Spleen (tissue), 11 donors: ENCODE results near the gene TRPM8. TPM values are rescaled to one million over a fixed set of nuclear protein-coding genes. Genes with fewer than 3 reads are reported as not detected.
A peak's percentile ranks its signal among the peaks of the same experiment; 100 is the strongest.

Source experiments
- DNase-seq: peaks from one replicate; pipeline ENCODE4 v3.0.0-alpha.2; 2020
- H3K27ac ChIP-seq, 8 donors: fragments of 200-600 bp; sonication (generic) in 7 of 8; 1 replicate in 4 of 8; 2 replicates in 4 of 8; pipeline versions ENCODE4 v1.5.0 to v1.8.0; 2016 to 2021; ENCODE audit warnings: inconsistent platforms in 4 of 8, mild to moderate bottlenecking in 4 of 8, moderate library complexity in 1 of 8
- H3K27me3 ChIP-seq, 7 donors: fragments of 200-600 bp; sonication (generic) in 6 of 7; replicated peaks in 1 of 7; 1 replicate in 4 of 7; 2 replicates in 3 of 7; pipeline versions ENCODE4 v1.5.0 to v1.8.0; 2016 to 2021; ENCODE audit warnings: inconsistent platforms in 3 of 7, mild to moderate bottlenecking in 1 of 7
- H3K36me3 ChIP-seq, 6 donors: fragments of 200-600 bp; sonication (generic) in 5 of 6; 1 replicate in 4 of 6; 2 replicates in 2 of 6; pipeline versions ENCODE4 v1.5.0 to v1.8.0; 2016 to 2021; ENCODE audit warnings: inconsistent platforms in 2 of 6
- H3K4me1 ChIP-seq, 6 donors: fragments of 200-600 bp; sonication (generic) in 5 of 6; 1 replicate in 3 of 6; 2 replicates in 3 of 6; pipeline versions ENCODE4 v1.5.0 to v1.8.0; 2016 to 2021; ENCODE audit warnings: inconsistent platforms in 3 of 6
- H3K4me3 ChIP-seq, 8 donors: fragments of 200-600 bp; sonication (generic) in 7 of 8; 1 replicate in 4 of 8; 2 replicates in 4 of 8; pipeline versions ENCODE4 v1.5.0 to v1.8.0; 2016 to 2021; ENCODE audit warnings: inconsistent platforms in 4 of 8, mild to moderate bottlenecking in 4 of 8, moderate library complexity in 2 of 8
- H3K9me3 ChIP-seq, 8 donors: fragments of 200-600 bp; sonication (generic) in 7 of 8; 1 replicate in 4 of 8; 2 replicates in 4 of 8; pipeline versions ENCODE4 v1.5.0 to v1.8.0; 2016 to 2021; ENCODE audit warnings: inconsistent platforms in 4 of 8
- CTCF ChIP-seq, 11 experiments: fragments of 200-600 bp in 7 of 11; fragments of 450-650 bp in 4 of 11; sonication (generic) in 4 of 11; IDR thresholded peaks in 8 of 11; conservative IDR thresholded peaks in 3 of 11; 1 replicate in 7 of 11; 2 replicates in 4 of 11; pipeline versions ENCODE4 v1.4.0 to v1.8.0; 2016 to 2021; ENCODE audit warnings: antibody characterized with exemption in 11 of 11, inconsistent platforms in 4 of 11, mild to moderate bottlenecking in 1 of 11
- POLR2A ChIP-seq, 3 donors: fragments of 450-650 bp; IDR thresholded peaks; one replicate each; pipeline ENCODE4 v1.5.1; 2017; ENCODE audit warnings: antibody characterized with exemption in 3 of 3, mild to moderate bottlenecking in 1 of 3
- POLR2AphosphoS5 ChIP-seq, 3 donors: sonication (generic); formaldehyde crosslinking; IDR thresholded peaks; one replicate each; pipeline ENCODE4 v1.5.1; 2017; ENCODE audit warnings: antibody characterized with exemption in 3 of 3
- WGBS, 5 donors: extraction: QIAGEN DNeasy Blood & Tissue Kit in 3 of 5; methylation state at CpG; one replicate each; pipeline versions ENCODE4 v1.1.5 to v1.1.7; 2013 to 2018; 5-methylcytosine and 5-hydroxymethylcytosine counted together
- intact Hi-C: fragments of 100-400 bp; cut with DNase I; formaldehyde crosslinking; loops from one replicate; pipeline ENCODE4 v1.15.0; 2023; ENCODE audit warnings: low total_unique reads
- polyA plus RNA-seq, 3 donors: library from polyadenylated mRNA; stranded (reverse); fragments of 200-250 nt; gene quantifications; one replicate each; pipeline ENCODE4 v1.2.1, GENCODE V29; 2013
- total RNA-seq, 7 donors: library from RNA; depleted of rRNA in 3 of 7; stranded (reverse); fragments of >200 nt in 3 of 7; fragmentation: NEBNext Ultra II Directional in 4 of 7; extraction: Animal tissue kit (Norgen Biotek cat#: 25700) in 4 of 7; gene quantifications; one replicate each; pipeline versions ENCODE4 v1.1.0 to v1.2.1, GENCODE V29; 2016 to 2021
- donor health status: healthy with polysubstance abuse.
- donor health status: DM: no; HTN: no; CAD: no; lungs with moderate emphysema.
- donor health status: DM: no; HTN: no; CAD: no.
- donor health status: Bipolar disorder and iron deficiency.
- donor health status: healthy.
- donor health status: DM: no; HTN: no; CAD: no.
- donor health status: DM: yes; HTN: yes; CAD: no.

Gene TRPM8
- total and polyA plus RNA-seq, 10 donors = 0.02 to 0.06 TPM; not detected in 8

- WGBS, 5 donors = 86 to 91% (median 89%) methylated on average over 7 of the region's 7 CpGs
- no peaks in the 10 kb centered on the region for H3K9me3 ChIP-seq
- peaks cover 0 to 9% (median 0%) of the 10 kb centered on the region in 7 donors for H3K27me3 ChIP-seq
- no peaks in the 10 kb centered on the region for H3K36me3 ChIP-seq
- H3K4me3 ChIP-seq = no peak overlapping the region
- H3K4me1 ChIP-seq = peaks cover 0 to 25% (median 8%) of the 10 kb centered on the region in 6 donors
- intact Hi-C loops = no loop called here
- DNase-seq = no peak
- no peak for TF ChIP-seq POLR2AphosphoS5 (IDR thresholded peaks at IDR 0.05)
- no peak for TF ChIP-seq CTCF (IDR thresholded peaks at IDR 0.05 in 8 of 11, conservative IDR thresholded peaks at IDR 0.05 in 3 of 11)
- TF ChIP-seq POLR2A (IDR thresholded peaks at IDR 0.05) = no peak
- H3K27ac ChIP-seq = peak overlapping the region in 5 of 8 donors; percentile 32 to 62 (median 50)
Measured at GRCh38 chr2:233991196-233991595, 74.0 kb downstream of the TRPM8 start.

- 84 to 95% (median 91%) methylated on average over 7 of the region's 7 CpGs for WGBS, 5 donors
- no peak for DNase-seq
- peaks cover 0 to 9% (median 0%) of the 10 kb centered on the region in 7 donors for H3K27me3 ChIP-seq
Measured at GRCh38 chr2:233992513-233993217, 75.5 kb downstream of the TRPM8 start.

GRCh38 chr2:233993461-233993860 is 76.3 kb downstream of the TRPM8 start:
- peaks cover 0 to 29% (median 10%) of the 10 kb centered on the region in 6 donors for H3K4me1 ChIP-seq
- no peaks in the 10 kb centered on the region for H3K9me3 ChIP-seq
- peak overlapping the region in 1 of 8 donors; percentile 16 for H3K27ac ChIP-seq
- intact Hi-C loops = no loop called here
- DNase-seq = no peak
- no peak overlapping the region for H3K4me3 ChIP-seq
- H3K36me3 ChIP-seq = no peaks in the 10 kb centered on the region
- peaks cover 0 to 9% (median 0%) of the 10 kb centered on the region in 7 donors for H3K27me3 ChIP-seq
- TF ChIP-seq CTCF (IDR thresholded peaks at IDR 0.05 in 8 of 11, conservative IDR thresholded peaks at IDR 0.05 in 3 of 11) (no peak), POLR2AphosphoS5 (IDR thresholded peaks at IDR 0.05) (no peak), POLR2A (IDR thresholded peaks at IDR 0.05) (no peak)
- 69 to 76% (median 71%) methylated on average over 1 of the region's 1 CpG for WGBS, 5 donors

More at GRCh38 chr2:233992513-233993217, 75.5 kb downstream of the TRPM8 start:
- Histone ChIP-seq H3K36me3 (no peaks in the 10 kb centered on the region), H3K27ac (peak overlapping the region in 1 of 8 donors; percentile 16), H3K9me3 (no peaks in the 10 kb centered on the region), H3K4me3 (no peak overlapping the region), H3K4me1 (peaks cover 0 to 29% (median 10%) of the 10 kb centered on the region in 6 donors)
- intact Hi-C loops = no loop called here
- no peak for TF ChIP-seq POLR2AphosphoS5 (IDR thresholded peaks at IDR 0.05)
- TF ChIP-seq CTCF (IDR thresholded peaks at IDR 0.05 in 8 of 11, conservative IDR thresholded peaks at IDR 0.05 in 3 of 11) = no peak
- no peak for TF ChIP-seq POLR2A (IDR thresholded peaks at IDR 0.05)

GRCh38 chr2:233994151-233994550 is 77.0 kb downstream of the TRPM8 start:
- 82 to 88% (median 86%) methylated on average over 5 of the region's 5 CpGs for WGBS, 5 donors

More at GRCh38 chr2:233994151-233994550, 77.0 kb downstream of the TRPM8 start:
- Histone ChIP-seq H3K27ac (no peak overlapping the region), H3K4me1 (peaks cover 0 to 29% (median 10%) of the 10 kb centered on the region in 6 donors), H3K27me3 (peaks cover 0 to 9% (median 0%) of the 10 kb centered on the region in 7 donors), H3K36me3 (no peaks in the 10 kb centered on the region), H3K4me3 (no peak overlapping the region), H3K9me3 (no peaks in the 10 kb centered on the region)
- intact Hi-C loops = no loop called here
- TF ChIP-seq CTCF (IDR thresholded peaks at IDR 0.05 in 8 of 11, conservative IDR thresholded peaks at IDR 0.05 in 3 of 11) (no peak), POLR2AphosphoS5 (IDR thresholded peaks at IDR 0.05) (no peak), POLR2A (IDR thresholded peaks at IDR 0.05) (no peak)
- no peak for DNase-seq
